Neural cell (in vitro differentiated cells): ENCODE results near the gene P2RY6.

Experiments used
- EP300 ChIP-seq: fragments of 450-650 bp; conservative IDR thresholded peaks from 2 replicates; pipeline ENCODE4 v1.6.1; 2014; ENCODE audit warnings: antibody characterized with exemption, mild to moderate bottlenecking, moderate library complexity; ENCODE audit not compliant: poor library complexity, severe bottlenecking
- EZH2 ChIP-seq: fragments of 200-600, 300-800 bp; shearing (Covaris generic), sonication (generic); IDR thresholded peaks from 2 replicates; pipeline ENCODE4 v1.6.1; 2014; ENCODE audit warnings: antibody characterized with exemption, low read length, borderline replicate concordance, mild to moderate bottlenecking; ENCODE audit not compliant: insufficient read depth, poor library complexity, severe bottlenecking
- POLR2AphosphoS5 ChIP-seq: IDR thresholded peaks from 2 replicates; pipeline ENCODE4 v1.6.1; 2012
- RAD21 ChIP-seq: fragments of 450-650 bp; conservative IDR thresholded peaks from 2 replicates; pipeline ENCODE4 v1.6.1; 2014; ENCODE audit warnings: antibody characterized with exemption, mild to moderate bottlenecking, moderate library complexity
- TAF1 ChIP-seq: IDR thresholded peaks from 2 replicates; pipeline ENCODE4 v1.6.1; 2012; ENCODE audit warnings: low read depth
- TF ChIP-seq, protein P1 (sequence below): IDR thresholded peaks from 2 replicates; pipeline ENCODE4 v1.6.1; 2012; ENCODE audit warnings: borderline replicate concordance
- TF ChIP-seq, protein P2 (sequence below): fragments of 450-650 bp; IDR thresholded peaks from 2 replicates; pipeline ENCODE4 v1.5.1; 2014; ENCODE audit warnings: antibody characterized with exemption, mild to moderate bottlenecking, moderate library complexity; ENCODE audit not compliant: poor library complexity, severe bottlenecking

DNA sequence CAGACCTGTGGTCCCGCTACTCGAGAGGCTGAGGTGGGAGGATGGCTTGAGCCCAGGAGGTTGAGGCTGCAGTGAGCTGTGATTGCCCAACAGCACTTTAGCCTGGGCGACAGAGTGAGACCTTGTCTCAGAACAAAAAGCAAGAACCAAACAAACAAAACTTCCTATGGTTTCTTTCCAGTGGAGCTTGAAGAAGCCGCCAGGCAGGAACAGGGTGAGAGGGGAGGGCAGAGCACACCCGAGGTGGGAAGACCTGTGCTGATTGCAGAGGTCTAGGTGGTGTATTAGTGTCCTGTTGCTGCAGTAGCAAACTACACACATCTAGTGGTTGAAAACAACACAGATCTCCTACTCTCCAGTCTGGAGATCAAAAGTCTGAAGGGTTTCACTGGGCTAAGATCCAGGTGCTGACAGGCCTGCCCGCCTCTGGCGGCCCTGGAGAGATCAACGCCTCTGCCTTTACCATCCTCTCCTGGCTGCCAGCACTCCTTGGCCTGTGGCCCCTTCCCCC, 46.4 kb downstream of the P2RY6 start:
- TF ChIP-seq, protein P1, sequence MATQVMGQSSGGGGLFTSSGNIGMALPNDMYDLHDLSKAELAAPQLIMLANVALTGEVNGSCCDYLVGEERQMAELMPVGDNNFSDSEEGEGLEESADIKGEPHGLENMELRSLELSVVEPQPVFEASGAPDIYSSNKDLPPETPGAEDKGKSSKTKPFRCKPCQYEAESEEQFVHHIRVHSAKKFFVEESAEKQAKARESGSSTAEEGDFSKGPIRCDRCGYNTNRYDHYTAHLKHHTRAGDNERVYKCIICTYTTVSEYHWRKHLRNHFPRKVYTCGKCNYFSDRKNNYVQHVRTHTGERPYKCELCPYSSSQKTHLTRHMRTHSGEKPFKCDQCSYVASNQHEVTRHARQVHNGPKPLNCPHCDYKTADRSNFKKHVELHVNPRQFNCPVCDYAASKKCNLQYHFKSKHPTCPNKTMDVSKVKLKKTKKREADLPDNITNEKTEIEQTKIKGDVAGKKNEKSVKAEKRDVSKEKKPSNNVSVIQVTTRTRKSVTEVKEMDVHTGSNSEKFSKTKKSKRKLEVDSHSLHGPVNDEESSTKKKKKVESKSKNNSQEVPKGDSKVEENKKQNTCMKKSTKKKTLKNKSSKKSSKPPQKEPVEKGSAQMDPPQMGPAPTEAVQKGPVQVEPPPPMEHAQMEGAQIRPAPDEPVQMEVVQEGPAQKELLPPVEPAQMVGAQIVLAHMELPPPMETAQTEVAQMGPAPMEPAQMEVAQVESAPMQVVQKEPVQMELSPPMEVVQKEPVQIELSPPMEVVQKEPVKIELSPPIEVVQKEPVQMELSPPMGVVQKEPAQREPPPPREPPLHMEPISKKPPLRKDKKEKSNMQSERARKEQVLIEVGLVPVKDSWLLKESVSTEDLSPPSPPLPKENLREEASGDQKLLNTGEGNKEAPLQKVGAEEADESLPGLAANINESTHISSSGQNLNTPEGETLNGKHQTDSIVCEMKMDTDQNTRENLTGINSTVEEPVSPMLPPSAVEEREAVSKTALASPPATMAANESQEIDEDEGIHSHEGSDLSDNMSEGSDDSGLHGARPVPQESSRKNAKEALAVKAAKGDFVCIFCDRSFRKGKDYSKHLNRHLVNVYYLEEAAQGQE: no peak
- TF ChIP-seq, protein P2, sequence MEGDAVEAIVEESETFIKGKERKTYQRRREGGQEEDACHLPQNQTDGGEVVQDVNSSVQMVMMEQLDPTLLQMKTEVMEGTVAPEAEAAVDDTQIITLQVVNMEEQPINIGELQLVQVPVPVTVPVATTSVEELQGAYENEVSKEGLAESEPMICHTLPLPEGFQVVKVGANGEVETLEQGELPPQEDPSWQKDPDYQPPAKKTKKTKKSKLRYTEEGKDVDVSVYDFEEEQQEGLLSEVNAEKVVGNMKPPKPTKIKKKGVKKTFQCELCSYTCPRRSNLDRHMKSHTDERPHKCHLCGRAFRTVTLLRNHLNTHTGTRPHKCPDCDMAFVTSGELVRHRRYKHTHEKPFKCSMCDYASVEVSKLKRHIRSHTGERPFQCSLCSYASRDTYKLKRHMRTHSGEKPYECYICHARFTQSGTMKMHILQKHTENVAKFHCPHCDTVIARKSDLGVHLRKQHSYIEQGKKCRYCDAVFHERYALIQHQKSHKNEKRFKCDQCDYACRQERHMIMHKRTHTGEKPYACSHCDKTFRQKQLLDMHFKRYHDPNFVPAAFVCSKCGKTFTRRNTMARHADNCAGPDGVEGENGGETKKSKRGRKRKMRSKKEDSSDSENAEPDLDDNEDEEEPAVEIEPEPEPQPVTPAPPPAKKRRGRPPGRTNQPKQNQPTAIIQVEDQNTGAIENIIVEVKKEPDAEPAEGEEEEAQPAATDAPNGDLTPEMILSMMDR: no peak
- TF ChIP-seq EZH2 (no peak), EP300 (no peak), RAD21 (no peak), POLR2AphosphoS5 (no peak), TAF1 (no peak)
